GM12878 (cell line): ENCODE results near the gene AXL. TPM values are rescaled to one million over a fixed set of nuclear protein-coding genes. Genes with fewer than 3 reads are reported as not detected.
A peak's percentile ranks its signal among the peaks of the same experiment; 100 is the strongest.

Experiments used
- IRF4 ChIP-seq: IDR thresholded peaks from 2 replicates; pipeline ENCODE4 v1.6.1; 2011; ENCODE audit warnings: low read depth, low read length
- KAT2A ChIP-seq: conservative IDR thresholded peaks from 2 replicates; pipeline ENCODE4 v1.6.1; 2011; ENCODE audit warnings: low read depth, low read length; ENCODE audit not compliant: control insufficient read depth
- KDM1A ChIP-seq: fragments of 200-600 bp; sonication (generic); IDR thresholded peaks from 2 replicates; pipeline ENCODE4 v1.6.1; 2016; ENCODE audit warnings: borderline replicate concordance
- MEF2B ChIP-seq: fragments of 450-650 bp; IDR thresholded peaks from 2 replicates; pipeline ENCODE4 v1.6.1; 2018; ENCODE audit warnings: mild to moderate bottlenecking, moderate library complexity; ENCODE audit not compliant: partially characterized antibody, poor library complexity, severe bottlenecking
- PML ChIP-seq: IDR thresholded peaks from 2 replicates; pipeline ENCODE4 v1.6.1; 2012; ENCODE audit warnings: low read length, inconsistent platforms
- RAD21 ChIP-seq: IDR thresholded peaks from 2 replicates; pipeline ENCODE4 v1.6.1; 2011; ENCODE audit warnings: mild to moderate bottlenecking, low read depth, low read length, moderate library complexity; ENCODE audit not compliant: insufficient read depth
- RBBP5 ChIP-seq: fragments of 200-600 bp; sonication (generic); conservative IDR thresholded peaks from 2 replicates; pipeline ENCODE4 v1.6.1; 2016
- SIN3A ChIP-seq: IDR thresholded peaks from 2 replicates; pipeline ENCODE4 v1.6.1; 2012; ENCODE audit warnings: low read depth, low read length, improper control_type of control experiment
- SP1 ChIP-seq: IDR thresholded peaks from one replicate; pipeline ENCODE4 v1.6.1; 2011; ENCODE audit warnings: low read depth, low read length
- SUPT20H ChIP-seq: IDR thresholded peaks from 2 replicates; pipeline ENCODE4 v1.6.1; 2011; ENCODE audit warnings: low read depth, mild to moderate bottlenecking, low read length, moderate library complexity, borderline replicate concordance; ENCODE audit not compliant: control insufficient read depth
- ZNF274 ChIP-seq: IDR thresholded peaks from one replicate; pipeline ENCODE4 v1.8.0; 2011; ENCODE audit not compliant: insufficient read length, insufficient read depth
- ZNF622 ChIP-seq: fragments of 450-650 bp; IDR thresholded peaks from 2 replicates; pipeline ENCODE4 v1.6.1; 2017; ENCODE audit warnings: mild to moderate bottlenecking, inconsistent platforms
- polyA plus RNA-seq, 11 experiments: library from polyadenylated mRNA; depleted of rRNA in 4 of 11; unstranded in 6 of 11; stranded (reverse) in 5 of 11; fragments of >200 nt; fragmentation: Nextera tagmentation in 4 of 11; fragmentation: Illumina TruSeq in 1 of 11; extraction: Ambion mirVana in 4 of 11; extraction: Trizol in 1 of 11; gene quantifications; 1 replicate in 1 of 11; 2 replicates in 10 of 11; pipeline versions ENCODE4 v1.2.1 to v1.2.3, GENCODE V29; 2011 to 2016; ENCODE audit warnings: inconsistent platforms in 2 of 11, missing spikeins in 2 of 11, low read depth in 1 of 11
- total RNA-seq, 4 experiments: library from RNA; depleted of rRNA in 3 of 4; stranded (reverse); fragments of >200 nt in 3 of 4; fragmentation: Illumina TruSeq in 1 of 4; extraction: Trizol in 1 of 4; gene quantifications; 2 replicates each; pipeline versions ENCODE4 v1.2.1 to v1.2.3, GENCODE V29; 2013 to 2021
- TF ChIP-seq, protein P1 (sequence below): fragments of 450-650 bp; IDR thresholded peaks from 2 replicates; pipeline ENCODE4 v1.6.1; 2016; ENCODE audit warnings: mild to moderate bottlenecking, moderate library complexity, borderline replicate concordance
- TF ChIP-seq, protein P2 (sequence below): fragments of 450-650 bp; IDR thresholded peaks from 2 replicates; pipeline ENCODE4 v1.6.1; 2016; ENCODE audit warnings: mild to moderate bottlenecking
- TF ChIP-seq, protein P3 (sequence below): fragments of 450-650 bp; formaldehyde crosslinking; IDR thresholded peaks from 2 replicates; pipeline ENCODE4 v1.4.0; 2020; ENCODE audit warnings: mild to moderate bottlenecking, moderate library complexity
- TF ChIP-seq, protein P4 (sequence below), 3 experiments: IDR thresholded peaks in 2 of 3; conservative IDR thresholded peaks in 1 of 3; 2 replicates each; pipeline ENCODE4 v1.5.1; 2011; ENCODE audit warnings: low read depth in 3 of 3, low read length in 3 of 3, mild to moderate bottlenecking in 3 of 3, control low read depth in 2 of 3, moderate library complexity in 2 of 3, inconsistent platforms in 1 of 3, mixed read lengths in 1 of 3; ENCODE audit not compliant: control insufficient read depth in 2 of 3, insufficient read depth in 1 of 3; ENCODE audit errors: extremely low read depth in 1 of 3

AXL gene
- total and polyA plus RNA-seq, 10 of the 15 experiments (the other 5 are each of a cell fraction or from before 2014, with no cell fraction given): under 0.01 to 0.33 (median 0.07) TPM; not detected in 4

DNA sequence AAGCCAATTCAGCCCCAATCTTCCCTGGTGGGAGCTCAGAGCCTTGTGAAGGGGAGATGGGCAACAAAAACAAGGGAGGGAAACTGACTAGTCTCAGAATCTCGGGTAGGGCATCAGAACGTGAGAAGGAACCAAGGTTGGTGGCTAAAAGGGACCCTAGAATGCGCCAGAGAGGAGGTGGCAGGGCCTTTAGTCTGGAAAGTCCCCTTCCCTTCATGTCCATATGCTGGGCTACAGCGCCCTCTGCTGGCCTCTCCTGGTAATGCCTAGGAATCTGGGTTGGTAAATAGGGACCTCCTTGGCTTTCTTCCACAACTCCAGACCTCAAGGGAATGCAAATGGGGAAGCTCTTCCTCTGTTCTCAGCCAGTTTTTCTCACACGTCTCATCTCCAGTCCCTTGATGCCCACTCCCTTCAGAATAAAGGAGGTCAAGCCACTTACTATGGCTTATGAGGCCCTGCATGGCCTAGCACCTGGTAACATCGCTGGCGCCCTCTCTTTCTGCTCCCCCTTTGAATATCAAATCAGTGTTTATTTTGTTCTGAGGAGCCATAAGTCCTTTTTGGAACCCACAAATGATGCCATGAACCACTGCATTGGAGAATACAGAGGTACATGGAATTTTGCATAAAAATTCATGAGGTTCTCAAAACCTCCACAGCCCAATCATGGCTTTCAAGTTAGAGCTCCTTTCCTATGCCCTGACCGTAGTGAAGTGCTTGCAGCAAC is 89.6 kb downstream of the AXL start (continued):
- TF ChIP-seq, protein P1, sequence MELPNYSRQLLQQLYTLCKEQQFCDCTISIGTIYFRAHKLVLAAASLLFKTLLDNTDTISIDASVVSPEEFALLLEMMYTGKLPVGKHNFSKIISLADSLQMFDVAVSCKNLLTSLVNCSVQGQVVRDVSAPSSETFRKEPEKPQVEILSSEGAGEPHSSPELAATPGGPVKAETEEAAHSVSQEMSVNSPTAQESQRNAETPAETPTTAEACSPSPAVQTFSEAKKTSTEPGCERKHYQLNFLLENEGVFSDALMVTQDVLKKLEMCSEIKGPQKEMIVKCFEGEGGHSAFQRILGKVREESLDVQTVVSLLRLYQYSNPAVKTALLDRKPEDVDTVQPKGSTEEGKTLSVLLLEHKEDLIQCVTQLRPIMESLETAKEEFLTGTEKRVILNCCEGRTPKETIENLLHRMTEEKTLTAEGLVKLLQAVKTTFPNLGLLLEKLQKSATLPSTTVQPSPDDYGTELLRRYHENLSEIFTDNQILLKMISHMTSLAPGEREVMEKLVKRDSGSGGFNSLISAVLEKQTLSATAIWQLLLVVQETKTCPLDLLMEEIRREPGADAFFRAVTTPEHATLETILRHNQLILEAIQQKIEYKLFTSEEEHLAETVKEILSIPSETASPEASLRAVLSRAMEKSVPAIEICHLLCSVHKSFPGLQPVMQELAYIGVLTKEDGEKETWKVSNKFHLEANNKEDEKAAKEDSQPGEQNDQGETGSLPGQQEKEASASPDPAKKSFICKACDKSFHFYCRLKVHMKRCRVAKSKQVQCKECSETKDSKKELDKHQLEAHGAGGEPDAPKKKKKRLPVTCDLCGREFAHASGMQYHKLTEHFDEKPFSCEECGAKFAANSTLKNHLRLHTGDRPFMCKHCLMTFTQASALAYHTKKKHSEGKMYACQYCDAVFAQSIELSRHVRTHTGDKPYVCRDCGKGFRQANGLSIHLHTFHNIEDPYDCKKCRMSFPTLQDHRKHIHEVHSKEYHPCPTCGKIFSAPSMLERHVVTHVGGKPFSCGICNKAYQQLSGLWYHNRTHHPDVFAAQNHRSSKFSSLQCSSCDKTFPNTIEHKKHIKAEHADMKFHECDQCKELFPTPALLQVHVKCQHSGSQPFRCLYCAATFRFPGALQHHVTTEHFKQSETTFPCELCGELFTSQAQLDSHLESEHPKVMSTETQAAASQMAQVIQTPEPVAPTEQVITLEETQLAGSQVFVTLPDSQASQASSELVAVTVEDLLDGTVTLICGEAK: no peak
- TF ChIP-seq MEF2B (no peak), SUPT20H (no peak), SIN3A (no peak), ZNF274 (no peak), RAD21 (peak; percentile 95), RBBP5 (no peak), KAT2A (no peak), IRF4 (0 out of 2 replicates have a peak, but pooled peaks have one; percentile 22), ZNF622 (no peak), PML (0 out of 2 replicates have a peak, but pooled peaks have one; percentile 22), KDM1A (no peak), SP1 (no peak)
- TF ChIP-seq, protein P2, sequence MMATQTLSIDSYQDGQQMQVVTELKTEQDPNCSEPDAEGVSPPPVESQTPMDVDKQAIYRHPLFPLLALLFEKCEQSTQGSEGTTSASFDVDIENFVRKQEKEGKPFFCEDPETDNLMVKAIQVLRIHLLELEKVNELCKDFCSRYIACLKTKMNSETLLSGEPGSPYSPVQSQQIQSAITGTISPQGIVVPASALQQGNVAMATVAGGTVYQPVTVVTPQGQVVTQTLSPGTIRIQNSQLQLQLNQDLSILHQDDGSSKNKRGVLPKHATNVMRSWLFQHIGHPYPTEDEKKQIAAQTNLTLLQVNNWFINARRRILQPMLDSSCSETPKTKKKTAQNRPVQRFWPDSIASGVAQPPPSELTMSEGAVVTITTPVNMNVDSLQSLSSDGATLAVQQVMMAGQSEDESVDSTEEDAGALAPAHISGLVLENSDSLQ: no peak
- TF ChIP-seq, protein P3, sequence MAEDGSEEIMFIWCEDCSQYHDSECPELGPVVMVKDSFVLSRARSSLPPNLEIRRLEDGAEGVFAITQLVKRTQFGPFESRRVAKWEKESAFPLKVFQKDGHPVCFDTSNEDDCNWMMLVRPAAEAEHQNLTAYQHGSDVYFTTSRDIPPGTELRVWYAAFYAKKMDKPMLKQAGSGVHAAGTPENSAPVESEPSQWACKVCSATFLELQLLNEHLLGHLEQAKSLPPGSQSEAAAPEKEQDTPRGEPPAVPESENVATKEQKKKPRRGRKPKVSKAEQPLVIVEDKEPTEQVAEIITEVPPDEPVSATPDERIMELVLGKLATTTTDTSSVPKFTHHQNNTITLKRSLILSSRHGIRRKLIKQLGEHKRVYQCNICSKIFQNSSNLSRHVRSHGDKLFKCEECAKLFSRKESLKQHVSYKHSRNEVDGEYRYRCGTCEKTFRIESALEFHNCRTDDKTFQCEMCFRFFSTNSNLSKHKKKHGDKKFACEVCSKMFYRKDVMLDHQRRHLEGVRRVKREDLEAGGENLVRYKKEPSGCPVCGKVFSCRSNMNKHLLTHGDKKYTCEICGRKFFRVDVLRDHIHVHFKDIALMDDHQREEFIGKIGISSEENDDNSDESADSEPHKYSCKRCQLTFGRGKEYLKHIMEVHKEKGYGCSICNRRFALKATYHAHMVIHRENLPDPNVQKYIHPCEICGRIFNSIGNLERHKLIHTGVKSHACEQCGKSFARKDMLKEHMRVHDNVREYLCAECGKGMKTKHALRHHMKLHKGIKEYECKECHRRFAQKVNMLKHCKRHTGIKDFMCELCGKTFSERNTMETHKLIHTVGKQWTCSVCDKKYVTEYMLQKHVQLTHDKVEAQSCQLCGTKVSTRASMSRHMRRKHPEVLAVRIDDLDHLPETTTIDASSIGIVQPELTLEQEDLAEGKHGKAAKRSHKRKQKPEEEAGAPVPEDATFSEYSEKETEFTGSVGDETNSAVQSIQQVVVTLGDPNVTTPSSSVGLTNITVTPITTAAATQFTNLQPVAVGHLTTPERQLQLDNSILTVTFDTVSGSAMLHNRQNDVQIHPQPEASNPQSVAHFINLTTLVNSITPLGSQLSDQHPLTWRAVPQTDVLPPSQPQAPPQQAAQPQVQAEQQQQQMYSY (CRISPR knock-in tag): no peak
- TF ChIP-seq, protein P4, sequence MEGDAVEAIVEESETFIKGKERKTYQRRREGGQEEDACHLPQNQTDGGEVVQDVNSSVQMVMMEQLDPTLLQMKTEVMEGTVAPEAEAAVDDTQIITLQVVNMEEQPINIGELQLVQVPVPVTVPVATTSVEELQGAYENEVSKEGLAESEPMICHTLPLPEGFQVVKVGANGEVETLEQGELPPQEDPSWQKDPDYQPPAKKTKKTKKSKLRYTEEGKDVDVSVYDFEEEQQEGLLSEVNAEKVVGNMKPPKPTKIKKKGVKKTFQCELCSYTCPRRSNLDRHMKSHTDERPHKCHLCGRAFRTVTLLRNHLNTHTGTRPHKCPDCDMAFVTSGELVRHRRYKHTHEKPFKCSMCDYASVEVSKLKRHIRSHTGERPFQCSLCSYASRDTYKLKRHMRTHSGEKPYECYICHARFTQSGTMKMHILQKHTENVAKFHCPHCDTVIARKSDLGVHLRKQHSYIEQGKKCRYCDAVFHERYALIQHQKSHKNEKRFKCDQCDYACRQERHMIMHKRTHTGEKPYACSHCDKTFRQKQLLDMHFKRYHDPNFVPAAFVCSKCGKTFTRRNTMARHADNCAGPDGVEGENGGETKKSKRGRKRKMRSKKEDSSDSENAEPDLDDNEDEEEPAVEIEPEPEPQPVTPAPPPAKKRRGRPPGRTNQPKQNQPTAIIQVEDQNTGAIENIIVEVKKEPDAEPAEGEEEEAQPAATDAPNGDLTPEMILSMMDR (IDR thresholded peaks at IDR 0.05 in 2 of 3, conservative IDR thresholded peaks at IDR 0.05 in 1 of 3; ENCODE audit: control insufficient read depth in 2 of 3, extremely low read depth in 1 of 3, insufficient read depth in 1 of 3, low read depth in 3 of 3, low read length in 3 of 3): peak; percentile 92 to 98 (median 95)
